ENCODE data around the gene SLC22A23.

- TF ChIP-seq CTCF (conservative IDR thresholded peaks at IDR 0.05 in 1 of 2, IDR thresholded peaks at IDR 0.05 in 1 of 2; ENCODE audit: extremely low read depth in 1 of 2, insufficient read depth in 1 of 2, low read depth in 1 of 2, low read length in 2 of 2) = no peak
- TF ChIP-seq EZH2 (IDR thresholded peaks at IDR 0.05; ENCODE audit: borderline replicate concordance, low read length) = no peak
These were observed 14.4 kb upstream of the SLC22A23 start for GRCh38 chr6:3471286-3471685.

Measured in mammary epithelial cell (primary cell).